Measurements from ENCODE around the gene SRGAP3.

The SRGAP3 gene

GRCh38 chr3:9254764-9255163 is 5.3 kb upstream of the SRGAP3 start:
- in situ Hi-C loops (cut with MboI; ENCODE audit: low sequenced_read_pairs) = no loop called here

DNA sequence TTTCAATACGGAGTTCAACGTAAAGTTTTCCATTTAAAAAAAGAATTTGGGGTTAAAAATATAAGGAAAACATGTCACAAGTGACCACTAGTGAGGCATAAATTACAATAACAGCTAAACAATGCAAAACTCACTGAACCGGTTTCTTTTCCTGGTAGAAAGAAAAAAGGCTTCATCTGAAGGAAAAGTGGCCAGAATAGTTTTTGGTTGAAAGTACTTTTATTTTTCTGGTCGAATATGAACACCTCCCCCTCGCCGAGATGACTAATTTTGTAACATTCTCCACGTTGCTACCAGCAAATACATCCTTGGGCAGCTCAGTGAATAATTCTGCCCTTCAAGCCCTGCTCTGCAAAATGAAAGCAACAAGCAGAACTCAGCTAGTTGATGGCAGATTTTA is 3.9 kb upstream of the SRGAP3 start:
- in situ Hi-C loops (cut with MboI; ENCODE audit: low sequenced_read_pairs) = no loop called here

- in situ Hi-C loops (cut with MboI; ENCODE audit: low sequenced_read_pairs) = no loop called here
Observed at GRCh38 chr3:9251055-9251786, 1.8 kb upstream of the SRGAP3 start.

DNA sequence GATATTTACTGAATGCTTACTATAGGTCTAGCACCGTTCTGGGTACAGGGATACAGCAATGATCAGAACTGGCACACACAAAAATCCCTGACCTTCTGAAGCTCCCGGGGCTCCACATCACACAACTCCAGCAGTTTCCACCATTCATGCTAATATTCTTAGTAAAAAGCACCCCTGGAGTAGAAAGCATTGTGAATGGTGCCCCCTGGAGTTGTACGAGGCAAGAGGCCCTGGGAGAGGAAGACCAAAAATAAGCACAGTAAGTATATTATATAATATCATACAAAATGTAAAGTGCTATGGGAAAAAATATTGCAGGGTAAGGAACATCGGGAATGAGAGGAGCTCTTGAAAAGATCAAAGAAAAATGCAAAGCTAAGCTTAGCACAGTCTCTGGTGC is 790 bp upstream of the SRGAP3 start:
- in situ Hi-C loops (cut with MboI; ENCODE audit: low sequenced_read_pairs) = no loop called here

GRCh38 chr3:9248522-9249271 is 749 bp downstream of the SRGAP3 start:
- in situ Hi-C loops (cut with MboI; ENCODE audit: low sequenced_read_pairs) = no loop called here

DNA sequence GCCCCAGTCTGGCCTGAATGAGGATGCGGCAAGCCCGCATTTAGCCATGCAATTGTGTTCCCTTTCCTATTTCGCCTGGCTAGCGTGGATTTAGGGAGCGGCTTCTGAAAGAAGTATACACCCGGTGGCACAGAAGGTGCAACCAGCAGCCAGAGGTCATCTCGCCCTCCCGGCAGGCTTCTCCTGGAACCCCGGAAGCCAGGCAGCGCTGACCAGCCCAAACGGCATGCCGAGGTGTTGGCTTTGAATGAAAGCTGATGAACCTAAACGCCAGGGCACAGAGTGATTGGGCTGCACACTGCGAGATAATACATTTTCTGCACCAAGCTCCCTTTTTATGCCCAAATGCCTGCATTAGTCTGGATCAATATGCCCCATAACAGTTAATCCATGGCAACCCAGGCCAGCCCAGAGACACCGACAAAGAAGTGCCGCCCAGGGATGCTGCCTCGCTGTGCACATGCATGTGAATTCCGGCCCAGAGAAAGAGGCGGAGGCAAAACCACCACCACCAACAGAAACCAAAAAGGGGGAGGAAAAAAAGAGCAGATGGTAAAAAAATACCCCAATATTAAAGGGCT is 1.4 kb downstream of the SRGAP3 start:
- in situ Hi-C loops (cut with MboI; ENCODE audit: low sequenced_read_pairs) = no loop called here

DNA sequence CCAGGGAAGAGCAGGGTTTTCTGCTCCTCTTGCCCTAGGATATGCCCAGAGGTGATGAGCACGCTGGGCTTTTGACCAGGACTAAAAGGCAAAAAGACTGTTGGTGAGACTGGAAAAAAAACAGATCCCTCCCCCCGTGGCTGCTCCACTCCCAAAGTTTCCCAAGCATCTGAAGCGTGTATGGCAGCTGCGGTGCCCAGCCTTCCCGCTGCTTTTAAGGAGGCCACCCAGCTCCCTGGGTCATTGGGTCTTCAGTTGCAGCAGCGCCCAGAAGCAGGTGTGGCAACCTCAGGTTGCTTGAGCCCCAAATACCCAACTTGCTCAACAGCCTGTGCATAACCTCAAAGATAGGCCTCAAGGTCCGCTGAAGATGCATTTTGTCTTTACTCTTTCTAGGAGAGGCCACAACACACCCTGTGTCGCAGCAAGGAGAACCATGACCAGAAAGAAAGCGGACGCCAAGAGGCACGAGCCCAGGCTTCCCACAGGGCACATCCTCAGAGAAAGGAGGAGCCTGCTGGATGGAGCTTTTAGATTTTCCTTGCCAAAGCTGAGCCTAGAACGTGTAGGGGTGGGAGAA is 2.0 kb downstream of the SRGAP3 start:
- in situ Hi-C loops (cut with MboI; ENCODE audit: low sequenced_read_pairs) = no loop called here

- in situ Hi-C loops (cut with MboI; ENCODE audit: low sequenced_read_pairs) = no loop called here
Observed at GRCh38 chr3:9246189-9246588, 3.3 kb downstream of the SRGAP3 start.

DNA sequence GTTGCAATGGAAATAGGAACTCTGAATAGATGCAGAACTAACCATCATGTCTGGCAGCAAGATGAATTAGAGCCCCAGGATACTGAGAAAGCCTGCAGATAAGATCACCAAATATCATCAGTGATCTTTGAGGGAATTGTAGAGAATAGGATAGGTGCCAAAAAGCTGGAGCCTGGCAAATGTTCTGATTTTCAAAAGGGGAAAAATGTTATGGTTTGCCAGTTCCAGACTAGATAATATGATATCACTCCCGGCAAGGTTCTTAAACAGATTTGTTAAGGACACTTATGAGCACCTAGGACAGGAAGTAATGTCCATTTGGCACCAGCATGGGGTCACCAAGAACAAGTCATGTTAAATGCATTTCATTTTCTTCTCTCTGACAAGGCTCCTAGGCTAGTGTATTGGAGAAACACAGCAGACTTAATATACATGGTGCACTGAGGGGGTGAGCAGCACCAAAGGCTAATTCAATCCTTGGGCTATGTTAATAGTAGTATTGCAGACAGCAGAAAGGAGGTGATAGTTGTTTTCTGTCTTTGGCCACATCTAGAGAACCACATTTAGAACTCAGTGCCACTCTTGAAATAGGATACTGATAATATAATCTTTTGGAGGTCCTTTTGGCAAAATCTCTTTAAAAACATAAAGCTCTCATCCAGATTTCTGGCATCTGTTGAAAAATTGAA is 4.8 kb downstream of the SRGAP3 start:
- in situ Hi-C loops (cut with MboI; ENCODE audit: low sequenced_read_pairs) = no loop called here

DNA sequence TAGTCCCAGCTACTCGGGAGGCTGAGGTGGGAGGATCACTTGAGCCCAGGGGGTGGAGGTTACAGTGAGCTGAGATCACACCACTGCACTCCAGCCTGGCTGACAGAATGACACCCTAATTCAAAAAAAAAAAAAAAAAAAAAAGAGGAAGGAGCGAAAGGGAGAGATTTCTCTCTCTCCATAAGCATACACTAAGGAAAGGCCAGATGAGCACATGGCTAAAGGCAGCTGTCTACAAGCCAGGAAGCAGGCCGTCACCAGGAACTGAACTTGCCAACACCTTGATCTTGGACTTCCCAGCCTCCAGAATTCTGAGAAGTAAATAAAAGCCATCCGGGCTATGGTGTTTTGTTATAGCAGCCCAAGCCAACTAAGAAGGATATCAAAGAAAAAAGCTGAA is 7.5 kb downstream of the SRGAP3 start:
- in situ Hi-C loops (cut with MboI; ENCODE audit: low sequenced_read_pairs) = no loop called here

- in situ Hi-C loops (cut with MboI; ENCODE audit: low sequenced_read_pairs) = no loop called here
Observed at GRCh38 chr3:9239680-9240079, 9.8 kb downstream of the SRGAP3 start.

DNA sequence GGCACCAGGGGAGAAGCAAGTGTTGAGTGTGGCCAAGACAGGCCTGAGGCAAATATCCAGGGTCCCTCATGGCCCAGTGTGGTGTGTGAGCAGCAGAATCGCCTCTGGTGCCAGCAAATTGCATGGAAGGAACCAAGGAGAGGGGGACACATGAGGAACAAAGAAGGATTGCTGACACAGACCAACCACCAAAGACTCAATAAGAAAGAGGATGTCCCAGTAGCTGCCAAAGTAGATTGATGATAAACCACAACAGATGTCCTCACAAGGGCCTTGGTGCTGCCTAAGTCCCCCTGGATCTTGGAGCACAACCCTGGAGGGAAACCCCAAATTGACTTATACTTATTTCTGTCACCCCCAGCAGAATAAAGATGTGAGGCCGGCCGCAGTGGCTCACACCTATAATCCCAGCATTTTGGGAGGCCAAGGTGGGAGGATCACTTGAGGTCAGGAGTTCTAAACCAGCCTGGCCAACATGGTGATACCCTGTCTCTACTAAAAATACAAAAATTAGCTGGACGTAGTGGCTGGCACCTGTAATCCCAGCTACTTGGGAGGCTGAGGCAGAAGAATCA is 10.6 kb downstream of the SRGAP3 start:
- in situ Hi-C loops (cut with MboI; ENCODE audit: low sequenced_read_pairs) = no loop called here

DNA sequence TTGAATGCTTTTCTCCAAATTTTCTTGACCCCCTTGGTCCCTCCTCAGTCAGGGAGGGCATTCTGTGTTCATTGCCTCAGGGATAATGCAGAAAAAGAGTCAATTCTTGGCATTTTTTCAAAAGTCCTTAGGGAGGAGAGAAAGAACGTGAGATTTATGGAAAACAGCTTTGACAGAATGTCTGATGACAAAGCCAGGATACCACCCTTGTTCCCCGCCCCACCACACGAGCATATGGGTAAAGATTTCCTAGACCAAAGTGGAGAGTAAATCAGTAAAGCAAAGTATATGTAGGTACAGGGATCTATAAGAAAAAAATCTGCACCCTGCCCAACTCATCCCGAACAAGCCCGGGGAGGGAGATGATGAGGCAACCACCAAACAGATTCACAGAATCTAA is 11.2 kb downstream of the SRGAP3 start:
- in situ Hi-C loops (cut with MboI; ENCODE audit: low sequenced_read_pairs) = no loop called here

- in situ Hi-C loops (cut with MboI; ENCODE audit: low sequenced_read_pairs) = no loop called here
Observed at GRCh38 chr3:9233814-9234600, 15.4 kb downstream of the SRGAP3 start.

- in situ Hi-C loops (cut with MboI; ENCODE audit: low sequenced_read_pairs) = no loop called here
Observed at GRCh38 chr3:9233101-9233500, 16.3 kb downstream of the SRGAP3 start.

GRCh38 chr3:9231937-9232336 is 17.5 kb downstream of the SRGAP3 start:
- in situ Hi-C loops (cut with MboI; ENCODE audit: low sequenced_read_pairs) = no loop called here

GRCh38 chr3:9231471-9231870 is 18.0 kb downstream of the SRGAP3 start:
- in situ Hi-C loops (cut with MboI; ENCODE audit: low sequenced_read_pairs) = no loop called here

DNA sequence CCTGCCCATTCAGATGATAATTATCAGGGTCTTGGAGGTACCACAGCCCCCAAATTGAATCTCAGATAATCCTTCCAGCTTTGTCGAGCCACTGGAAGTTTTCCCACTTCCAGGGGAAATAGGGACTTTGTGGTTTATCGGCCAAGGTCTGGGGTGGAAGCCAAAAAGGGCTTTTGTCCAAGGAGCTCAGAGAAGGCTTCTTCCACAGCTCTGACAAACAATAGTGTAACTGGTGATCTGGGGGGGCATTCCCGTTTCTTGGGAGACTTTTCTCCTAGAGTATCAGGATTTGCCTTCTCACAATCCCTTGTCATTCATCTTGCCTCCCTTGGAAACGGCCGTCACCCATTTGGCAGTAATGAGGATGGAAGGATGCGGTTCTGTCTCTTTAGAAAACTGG is 18.4 kb downstream of the SRGAP3 start:
- in situ Hi-C loops (cut with MboI; ENCODE audit: low sequenced_read_pairs) = no loop called here

DNA sequence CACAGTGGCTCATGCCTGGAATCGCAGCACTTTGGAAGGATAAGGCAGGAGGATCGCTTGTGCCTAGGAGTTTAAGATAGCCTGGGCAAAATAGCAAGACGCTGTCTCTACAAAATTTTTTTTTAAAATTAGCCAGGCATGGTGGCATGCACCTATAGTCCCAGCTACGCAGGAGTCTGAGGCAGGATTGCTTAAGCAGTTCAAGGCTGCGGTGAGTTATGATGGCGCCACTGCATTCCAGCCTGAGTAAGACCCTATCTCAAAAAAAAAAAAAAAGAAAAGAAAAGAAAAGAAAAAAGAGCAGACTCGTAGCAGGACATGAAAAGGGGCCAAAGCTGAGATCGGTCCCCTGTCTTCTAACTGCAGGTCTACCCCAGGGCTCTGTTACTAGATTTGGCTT is 18.9 kb downstream of the SRGAP3 start:
- in situ Hi-C loops (cut with MboI; ENCODE audit: low sequenced_read_pairs) = no loop called here

DNA sequence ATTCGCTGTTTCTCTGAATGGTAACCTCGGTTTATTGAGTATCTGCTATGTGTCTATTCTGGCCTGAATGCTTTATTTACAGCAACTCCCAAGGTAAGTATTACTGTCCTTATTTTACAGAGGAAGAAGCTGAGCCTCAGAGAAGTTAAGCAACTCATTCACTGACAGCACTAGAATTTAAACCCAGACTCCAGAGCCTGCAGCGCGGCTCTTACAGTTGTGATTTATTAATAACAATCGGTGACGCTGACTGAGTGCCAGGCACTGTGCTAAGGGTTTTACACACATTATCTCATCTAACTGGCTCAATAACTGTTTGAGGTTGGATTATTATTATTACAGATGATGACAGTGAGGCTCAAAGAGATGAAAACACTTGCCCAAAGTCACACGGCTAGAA is 19.6 kb downstream of the SRGAP3 start:
- in situ Hi-C loops (cut with MboI; ENCODE audit: low sequenced_read_pairs) = no loop called here
